ENCODE results near the gene AMH.
A peak's percentile ranks its signal among the peaks of the same experiment; 100 is the strongest.

The AMH gene

GRCh38 chr19:2221250-2221831 lies 27.8 kb upstream of the AMH start:
- no peak for DNase-seq (ENCODE audit: low spot score)

GRCh38 chr19:2221918-2222317 lies 27.2 kb upstream of the AMH start:
- no peak for DNase-seq (ENCODE audit: low spot score)

GRCh38 chr19:2223391-2223790 lies 25.7 kb upstream of the AMH start:
- no peak for DNase-seq (ENCODE audit: low spot score)

DNA sequence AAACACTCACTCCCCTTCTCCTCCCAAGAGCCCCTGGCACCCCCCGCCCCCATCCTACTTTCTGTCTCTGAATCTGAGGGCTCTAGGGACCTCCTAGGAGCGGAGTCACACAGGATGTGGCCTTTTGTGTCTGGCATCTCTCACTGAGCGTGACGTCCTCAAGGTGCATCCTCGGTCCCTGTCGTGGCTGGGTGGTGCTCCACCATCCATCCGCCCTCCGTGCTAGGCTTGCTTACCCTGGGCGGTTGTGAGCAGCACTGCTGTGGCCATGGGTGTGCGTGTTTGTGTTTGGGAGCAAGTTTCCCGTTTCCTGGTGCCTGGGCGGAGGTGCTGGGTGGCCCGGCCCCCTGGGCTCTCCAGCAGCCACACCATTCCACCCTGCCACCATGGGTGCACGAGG lies 25.2 kb upstream of the AMH start:
- DNase-seq (ENCODE audit: low spot score) = no peak

DNA sequence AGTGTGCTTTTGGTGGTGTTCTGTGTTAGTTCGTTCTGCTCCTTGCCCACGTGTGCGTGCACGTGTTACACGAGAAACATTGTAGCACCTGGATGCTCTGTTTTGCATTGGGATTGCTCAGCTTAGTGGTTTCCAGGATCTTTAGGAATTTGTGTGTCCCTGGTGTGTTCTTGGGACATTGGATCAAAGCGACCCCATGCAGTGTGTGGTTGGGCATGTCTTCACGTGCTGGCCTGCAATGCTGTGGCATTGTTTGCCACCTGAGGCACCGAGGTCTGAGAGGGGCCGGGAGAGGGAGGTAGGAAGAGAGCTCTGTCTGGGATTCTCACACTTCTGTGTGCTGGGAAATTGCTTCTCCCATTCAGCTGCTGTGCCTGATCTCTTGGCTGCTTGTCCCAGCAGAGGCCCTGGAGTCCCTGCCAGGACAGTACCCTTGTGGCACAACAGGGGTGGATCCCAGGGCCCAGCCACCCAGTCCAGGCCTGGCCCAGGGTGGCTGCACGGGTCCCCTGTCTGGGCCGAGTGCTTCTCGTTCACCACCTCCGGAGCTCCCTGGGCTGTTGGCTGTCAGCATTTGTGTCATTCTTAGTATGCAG lies 24.3 kb upstream of the AMH start:
- no peak for DNase-seq (ENCODE audit: low spot score)

DNA sequence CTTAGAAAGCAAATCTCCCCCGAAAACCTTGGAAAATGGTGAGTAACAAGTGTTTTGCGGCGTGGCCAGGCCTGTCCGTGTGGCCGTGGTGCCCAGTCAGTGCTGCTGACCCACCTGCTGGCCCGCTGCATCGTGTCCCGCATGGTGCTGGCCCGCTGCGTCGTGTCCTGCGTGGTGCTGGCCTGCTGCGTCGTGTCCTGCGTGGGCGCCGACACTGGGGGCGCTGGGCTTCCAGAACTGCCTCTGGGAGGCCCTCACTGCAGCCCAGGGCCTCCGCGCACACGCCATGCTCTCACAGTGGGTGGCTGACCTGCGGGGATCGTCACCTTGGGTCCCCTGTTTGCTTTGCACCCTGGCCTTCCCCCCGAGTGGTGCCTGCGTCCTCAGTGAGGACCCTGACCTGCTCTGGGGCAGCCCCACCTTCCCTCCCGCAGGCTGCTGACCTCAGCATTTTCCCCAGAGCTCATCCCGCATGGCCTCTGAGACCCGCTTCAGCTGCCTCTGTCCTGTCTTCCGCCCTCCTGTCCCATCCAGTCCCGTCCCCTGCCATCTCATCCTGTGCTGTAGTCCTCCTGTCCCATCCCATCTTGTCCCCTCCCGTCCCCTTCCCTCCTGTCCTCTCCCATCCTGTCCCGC lies 23.6 kb upstream of the AMH start:
- DNase-seq (ENCODE audit: low spot score) = no peak

DNA sequence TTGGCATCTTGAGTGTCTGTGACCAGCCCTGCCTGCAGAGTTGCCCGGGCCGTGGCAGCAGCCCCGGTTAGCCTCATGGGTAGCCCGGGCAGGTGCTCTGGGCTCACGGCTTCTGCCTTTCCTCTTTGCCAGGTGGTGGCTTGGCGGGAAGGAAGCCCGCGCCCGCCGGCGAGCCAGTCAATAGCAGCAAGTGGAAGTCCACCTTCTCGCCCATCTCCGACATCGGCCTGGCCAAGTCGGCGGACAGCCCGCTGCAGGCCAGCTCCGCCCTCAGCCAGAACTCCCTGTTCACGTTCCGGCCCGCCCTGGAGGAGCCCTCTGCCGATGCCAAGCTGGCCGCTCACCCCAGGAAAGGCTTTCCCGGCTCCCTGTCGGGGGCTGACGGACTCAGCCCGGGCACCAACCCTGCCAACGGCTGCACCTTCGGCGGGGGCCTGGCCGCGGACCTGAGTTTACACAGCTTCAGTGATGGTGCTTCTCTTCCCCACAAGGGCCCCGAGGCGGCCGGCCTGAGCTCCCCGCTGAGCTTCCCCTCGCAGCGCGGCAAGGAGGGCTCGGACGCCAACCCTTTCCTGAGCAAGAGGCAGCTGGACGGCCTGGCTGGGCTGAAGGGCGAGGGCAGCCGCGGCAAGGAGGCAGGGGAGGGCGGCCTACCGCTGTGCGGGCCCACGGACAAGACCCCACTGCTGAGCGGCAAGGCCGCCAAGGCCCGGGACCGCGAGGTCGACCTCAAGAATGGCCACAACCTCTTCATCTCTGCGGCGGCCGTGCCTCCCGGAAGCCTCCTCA lies 22.9 kb upstream of the AMH start:
- DNase-seq (ENCODE audit: low spot score) = peak; percentile 86

GRCh38 chr19:2226840-2227360 lies 22.2 kb upstream of the AMH start:
- DNase-seq (ENCODE audit: low spot score) = no peak

GRCh38 chr19:2227415-2228156 lies 21.5 kb upstream of the AMH start:
- DNase-seq (ENCODE audit: low spot score) = no peak

- no peak for DNase-seq (ENCODE audit: low spot score)
Observed at GRCh38 chr19:2228157-2229030, 20.7 kb upstream of the AMH start.

DNA sequence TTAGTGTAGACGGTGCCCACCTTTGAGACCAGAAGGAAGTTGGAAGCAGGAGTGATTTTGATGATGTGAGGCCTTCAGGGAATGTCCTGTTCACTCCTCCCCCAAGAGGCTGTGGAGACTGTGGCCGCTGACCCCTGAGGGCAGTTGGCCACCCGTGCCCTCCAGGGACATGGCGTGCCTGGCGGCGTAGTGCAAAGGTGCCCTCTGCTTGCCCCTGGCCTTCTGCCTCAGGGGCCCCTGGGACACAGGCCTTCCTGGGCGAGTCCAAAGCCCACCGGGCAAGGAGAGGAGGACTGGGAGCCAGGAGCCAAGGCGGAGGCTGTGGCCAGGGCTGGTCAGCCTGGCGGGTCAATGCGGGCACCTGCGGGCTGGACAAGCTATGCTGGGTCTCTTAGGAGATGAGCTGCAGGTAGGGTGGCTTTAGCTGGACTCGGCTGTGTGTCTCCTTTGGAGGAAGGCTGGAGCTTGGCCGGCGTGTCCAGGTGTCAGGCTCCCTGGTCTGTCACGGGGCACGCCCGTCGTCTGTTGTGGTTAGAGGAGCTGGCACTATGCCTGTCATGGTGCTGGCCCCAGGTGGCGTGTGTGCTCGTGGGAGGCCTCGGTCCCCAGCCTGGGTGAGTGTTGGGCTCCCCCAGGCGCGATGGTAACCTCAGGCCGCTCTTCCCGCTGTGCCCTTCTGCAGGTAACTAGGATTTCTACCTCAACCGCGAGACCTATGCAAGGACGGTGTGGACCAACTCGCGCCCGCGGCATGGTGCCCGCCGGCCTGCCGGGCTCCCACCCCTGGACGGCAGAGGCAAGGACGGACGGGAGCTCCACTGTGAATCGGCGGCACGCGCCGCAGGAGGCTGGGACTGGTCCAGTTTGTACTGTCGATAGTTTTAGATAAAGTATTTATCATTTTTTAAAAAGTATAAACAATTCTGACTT lies 19.8 kb upstream of the AMH start:
- DNase-seq (ENCODE audit: low spot score) = no peak

GRCh38 chr19:2230033-2230531 lies 19.0 kb upstream of the AMH start:
- DNase-seq (ENCODE audit: low spot score) = no peak

GRCh38 chr19:2230807-2231533 lies 18.2 kb upstream of the AMH start:
- no peak for DNase-seq (ENCODE audit: low spot score)

GRCh38 chr19:2231621-2232221 lies 17.4 kb upstream of the AMH start:
- DNase-seq (ENCODE audit: low spot score) = peak; percentile 31

DNA sequence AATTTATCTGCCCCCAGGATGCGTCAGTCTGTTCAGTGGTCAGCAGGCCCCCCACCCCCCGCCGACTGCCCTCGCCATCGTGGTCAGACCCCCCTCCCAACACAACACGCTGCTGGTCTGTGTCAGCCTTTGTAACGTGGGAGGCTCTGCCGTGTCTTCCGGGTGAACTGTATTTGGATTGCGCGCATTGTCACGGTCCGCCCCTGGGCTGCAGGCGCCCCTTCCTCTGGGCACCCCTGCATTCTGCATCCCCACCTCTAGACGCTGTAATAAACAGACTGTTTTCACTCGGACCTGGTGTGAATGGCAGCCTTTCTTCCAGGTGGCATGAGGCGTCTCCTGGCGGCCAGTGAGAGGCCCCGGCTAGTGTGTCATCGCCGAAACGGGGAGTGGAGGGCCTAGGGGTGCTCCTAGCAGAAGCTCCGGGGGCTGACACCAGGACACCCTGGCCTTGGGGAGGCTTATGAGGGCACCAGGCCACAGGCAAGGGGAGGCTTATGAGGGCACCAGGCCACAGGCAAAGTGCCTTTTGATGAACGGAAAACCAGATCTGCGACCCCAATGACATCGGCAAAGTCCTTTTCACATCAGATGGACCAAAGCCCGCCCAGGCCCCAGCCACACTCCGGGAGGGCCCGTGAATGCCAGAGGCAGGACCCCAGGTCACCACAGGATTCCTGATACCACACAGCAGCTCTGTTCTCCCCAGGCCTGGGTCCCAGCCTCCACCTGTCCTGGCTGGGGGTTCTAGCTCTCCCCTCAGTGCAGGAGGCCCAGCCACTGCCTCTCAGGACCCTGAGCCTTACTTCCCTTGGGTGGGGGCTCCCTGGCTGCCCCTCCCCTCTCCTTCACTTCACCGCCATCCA lies 16.6 kb upstream of the AMH start:
- no peak for DNase-seq (ENCODE audit: low spot score)

GRCh38 chr19:2233601-2234280 lies 15.4 kb upstream of the AMH start:
- no peak for DNase-seq (ENCODE audit: low spot score)

DNA sequence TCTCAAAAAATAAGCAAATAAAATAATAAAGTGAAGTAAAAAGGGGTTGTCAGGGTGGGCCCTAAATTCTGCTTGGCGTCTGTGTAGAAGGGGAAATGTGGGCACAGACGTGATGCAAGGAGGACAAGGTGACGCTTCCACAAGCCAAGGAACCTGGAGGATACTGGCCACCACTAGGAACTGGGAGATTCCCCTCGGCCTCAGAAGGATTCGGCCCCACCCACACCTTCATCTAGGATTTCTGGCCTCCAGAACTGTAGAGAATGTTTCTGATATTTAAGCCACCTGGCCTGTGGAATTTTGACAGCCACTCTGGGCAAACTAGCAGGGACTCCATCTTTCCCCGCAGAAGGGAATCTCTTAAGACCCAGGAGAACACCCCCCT lies 14.1 kb upstream of the AMH start:
- no peak for DNase-seq (ENCODE audit: low spot score)
